Central memory CD4-positive, alpha-beta T cell (primary cell): ENCODE data around the gene ZNF780A.
A peak's percentile ranks its signal among the peaks of the same experiment; 100 is the strongest.
"Not testable (repeated sequence)": the region's sequence is repeated elsewhere in the genome, so short reads cannot be mapped to it uniquely, and the experiment has no call there.

Source experiments
- DNase-seq: peaks from one replicate; pipeline ENCODE4 v3.0.0; 2022

ZNF780A gene

GRCh38 chr19:40081411-40081810 lies 9.3 kb downstream of the ZNF780A start:
- no peak for DNase-seq

GRCh38 chr19:40080289-40080688 lies 10.5 kb downstream of the ZNF780A start:
- no peak for DNase-seq

- no peak for DNase-seq
Observed at GRCh38 chr19:40078377-40078776, 12.4 kb downstream of the ZNF780A start.

- DNase-seq, result no peak
Observed at GRCh38 chr19:40070058-40070457, 20.7 kb downstream of the ZNF780A start.

GRCh38 chr19:40059624-40060023 lies 31.1 kb downstream of the ZNF780A start:
- no peak for DNase-seq

GRCh38 chr19:40057166-40057565 lies 33.6 kb downstream of the ZNF780A start:
- no peak for DNase-seq

GRCh38 chr19:40056505-40056904 lies 34.2 kb downstream of the ZNF780A start:
- no peak for DNase-seq

GRCh38 chr19:40055832-40056504 lies 34.8 kb downstream of the ZNF780A start, which contains the start of gene ZNF780B:
Gene ZNF780B, minus strand, starts transcription at chr19:40056231. Its CDS starts 5,899 bp downstream, at chr19:40050332.
- DNase-seq, result peak; percentile 70

GRCh38 chr19:40055049-40055448 lies 35.7 kb downstream of the ZNF780A start:
- DNase-seq, result no peak

GRCh38 chr19:40054632-40055031 lies 36.1 kb downstream of the ZNF780A start:
- no peak for DNase-seq

GRCh38 chr19:40053491-40053890 lies 37.3 kb downstream of the ZNF780A start:
- DNase-seq, result no peak

GRCh38 chr19:40041718-40042117 lies 49.0 kb downstream of the ZNF780A start:
- not testable (repeated sequence) for DNase-seq

- DNase-seq, result not testable (repeated sequence)
Observed at GRCh38 chr19:40038047-40038446, 52.7 kb downstream of the ZNF780A start.

GRCh38 chr19:40035996-40036395 lies 54.7 kb downstream of the ZNF780A start:
- no peak for DNase-seq

- no peak for DNase-seq
Observed at GRCh38 chr19:40033989-40034560, 56.7 kb downstream of the ZNF780A start.

- no peak for DNase-seq
Observed at GRCh38 chr19:40026597-40026970, 64.2 kb downstream of the ZNF780A start.

- DNase-seq, result no peak
Observed at GRCh38 chr19:40025938-40026596, 64.7 kb downstream of the ZNF780A start.

- no peak for DNase-seq
Observed at GRCh38 chr19:40023969-40024368, 66.8 kb downstream of the ZNF780A start.
